Kidney tubule cell (primary cell): ENCODE data around the gene CCNL2.
A peak's percentile ranks its signal among the peaks of the same experiment; 100 is the strongest.
"Not testable (repeated sequence)": the region's sequence is repeated elsewhere in the genome, so short reads cannot be mapped to it uniquely, and the experiment has no call there.

Experiments used
- DNase-seq: peaks from one replicate; pipeline ENCODE4 v3.0.0-alpha.2; 2018; ENCODE audit warnings: low spot score

Gene CCNL2

DNA sequence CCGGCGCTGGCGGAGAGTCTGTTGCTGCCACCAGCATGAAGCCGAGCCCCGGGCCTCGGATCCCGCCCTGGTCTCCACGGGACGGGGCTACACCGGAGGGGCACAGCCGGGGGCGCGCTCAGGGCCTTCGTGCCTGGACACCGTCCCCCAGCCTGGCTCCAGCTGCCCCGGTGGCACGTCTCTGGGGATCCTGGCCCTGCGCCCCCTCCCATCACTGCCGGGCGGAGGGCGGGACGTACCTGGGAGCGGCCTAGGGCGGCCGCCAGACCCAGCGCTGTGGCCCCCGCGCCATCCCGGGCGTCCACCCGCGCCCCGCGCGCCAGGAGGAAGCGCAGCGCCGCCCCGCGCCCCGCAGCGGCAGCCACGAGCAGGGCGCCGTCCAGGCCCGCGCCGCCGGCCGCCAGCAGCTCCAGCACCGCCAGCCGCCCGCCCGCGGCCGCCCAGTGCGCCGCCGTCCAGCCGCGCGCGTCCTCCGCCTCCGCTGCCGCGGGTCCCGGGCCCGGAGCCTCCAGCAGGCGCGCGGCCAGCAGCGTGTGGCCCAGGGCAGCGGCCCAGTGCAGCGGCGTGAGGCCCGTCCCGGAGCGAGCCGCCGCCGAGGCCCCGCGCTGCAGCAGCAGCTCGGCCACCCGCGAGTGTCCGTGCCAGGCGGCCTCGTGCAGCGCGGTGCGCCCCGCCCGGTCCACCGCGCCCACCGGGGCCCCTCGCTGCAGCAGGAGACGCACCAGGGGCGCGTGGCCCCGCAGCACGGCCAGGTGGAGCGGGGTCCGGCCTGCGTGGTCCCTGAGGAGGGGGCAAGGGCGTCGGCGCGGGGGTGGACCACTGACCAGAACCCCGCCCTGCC lies 20.9 kb upstream of the CCNL2 start:
- no peak for DNase-seq

GRCh38 chr1:1419363-1419812 lies 20.3 kb upstream of the CCNL2 start:
- DNase-seq = no peak

- no peak for DNase-seq
Measured at GRCh38 chr1:1418464-1419362, 19.6 kb upstream of the CCNL2 start.

GRCh38 chr1:1417825-1418463 lies 18.8 kb upstream of the CCNL2 start:
- DNase-seq = not testable (repeated sequence)

- not testable (repeated sequence) for DNase-seq
Measured at GRCh38 chr1:1417396-1417795, 18.3 kb upstream of the CCNL2 start.

DNA sequence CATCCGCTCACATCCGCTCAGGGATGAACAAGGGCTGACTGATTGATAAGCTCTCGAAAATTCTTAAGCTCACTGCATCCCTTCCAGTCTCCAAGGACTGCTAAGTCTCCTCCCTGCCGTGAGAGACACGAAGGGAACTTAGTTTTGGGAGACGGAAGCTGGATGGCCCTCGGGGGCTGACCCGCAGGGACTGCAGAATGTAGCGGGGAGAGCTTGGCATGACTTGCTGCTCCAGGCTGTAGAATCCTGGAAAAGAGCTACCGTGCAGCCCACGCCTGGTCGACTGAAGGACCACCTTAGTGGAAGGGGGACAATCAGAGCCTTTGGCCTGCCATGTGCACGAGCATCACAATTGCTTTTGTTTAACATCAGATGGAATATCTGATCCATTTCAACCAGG lies 16.6 kb upstream of the CCNL2 start:
- no peak for DNase-seq

DNA sequence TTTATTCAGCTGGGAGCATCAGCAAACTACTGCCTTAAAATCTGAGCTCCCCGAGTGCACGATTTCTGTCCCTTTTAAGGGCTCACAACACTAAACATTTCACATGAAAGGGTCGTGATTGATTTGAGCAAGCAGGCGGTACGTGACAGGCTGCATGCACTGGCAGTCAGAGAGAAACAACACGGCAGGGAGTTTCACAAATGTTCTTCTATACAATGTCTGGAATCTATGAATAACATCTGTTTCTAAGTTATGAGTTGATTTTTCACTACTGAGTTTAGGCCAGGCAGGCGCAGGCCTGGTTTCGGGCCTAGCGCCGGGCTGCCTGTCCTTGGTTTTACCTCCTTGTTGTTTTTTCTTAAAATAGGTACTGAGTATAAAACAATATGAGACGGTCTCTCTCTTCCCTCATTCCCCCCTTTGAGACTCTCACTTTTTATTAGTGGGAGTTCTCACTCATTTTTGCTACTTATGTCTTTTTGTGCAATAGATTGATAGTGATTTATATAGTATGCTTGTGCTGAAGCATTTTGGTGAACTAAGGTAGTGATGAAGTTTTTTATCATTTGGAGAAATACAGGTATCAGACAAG lies 13.3 kb upstream of the CCNL2 start:
- not testable (repeated sequence) for DNase-seq

DNA sequence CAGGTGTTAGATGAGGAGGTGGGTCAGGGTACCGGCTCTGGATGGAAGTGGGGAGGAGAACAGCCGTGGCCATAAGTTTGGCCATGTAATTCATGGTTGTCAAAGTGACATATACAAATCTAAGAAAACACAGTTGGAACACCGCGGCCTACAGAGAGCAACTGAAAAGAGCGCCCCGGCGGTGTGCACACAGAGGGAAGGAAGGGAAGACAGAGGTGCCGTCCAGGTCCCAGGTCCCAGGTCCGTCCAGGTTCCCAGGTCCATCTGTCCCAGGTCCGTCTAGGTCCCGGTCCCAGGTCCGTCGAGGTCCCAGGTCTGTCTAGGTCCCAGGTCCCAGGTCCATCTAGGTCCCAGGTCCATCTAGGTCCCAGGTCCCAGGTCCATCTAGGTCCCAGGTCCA lies 12.5 kb upstream of the CCNL2 start:
- DNase-seq = no peak

GRCh38 chr1:1410238-1410637 lies 11.1 kb upstream of the CCNL2 start:
- not testable (repeated sequence) for DNase-seq

DNA sequence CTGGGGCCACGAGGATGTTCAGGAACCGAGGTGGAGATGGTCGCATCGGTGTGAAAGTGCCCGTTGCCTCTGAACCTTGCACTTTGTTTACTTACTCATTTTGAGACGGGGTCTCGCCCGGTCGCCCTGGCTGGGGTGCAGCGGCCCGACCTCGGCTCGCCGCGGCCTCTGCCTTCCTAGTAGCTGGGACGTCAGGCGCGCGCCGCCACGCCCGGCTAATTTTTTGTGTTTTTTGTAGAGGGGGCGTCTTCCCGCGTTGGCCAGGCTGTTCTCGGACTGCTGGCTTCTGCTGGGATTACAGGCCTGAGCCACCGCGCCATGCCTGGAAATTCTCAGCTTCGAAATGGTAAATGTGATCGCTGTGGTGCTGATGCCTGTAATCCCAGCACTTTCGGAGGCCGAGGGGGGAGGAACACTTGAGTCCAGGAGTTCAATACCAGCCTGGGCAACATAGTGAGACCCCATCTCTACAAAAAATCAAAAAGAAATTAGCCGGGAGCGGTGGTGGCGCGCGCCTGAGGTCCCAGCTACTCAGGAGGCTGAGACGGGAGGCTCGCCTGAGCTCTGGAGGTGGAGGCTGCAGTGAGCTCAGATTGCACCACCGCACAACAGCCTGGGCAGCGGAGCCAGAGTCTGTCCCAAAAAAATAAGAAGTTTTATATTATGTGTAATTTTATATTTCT lies 8.6 kb upstream of the CCNL2 start:
- DNase-seq = peak; percentile 45

DNA sequence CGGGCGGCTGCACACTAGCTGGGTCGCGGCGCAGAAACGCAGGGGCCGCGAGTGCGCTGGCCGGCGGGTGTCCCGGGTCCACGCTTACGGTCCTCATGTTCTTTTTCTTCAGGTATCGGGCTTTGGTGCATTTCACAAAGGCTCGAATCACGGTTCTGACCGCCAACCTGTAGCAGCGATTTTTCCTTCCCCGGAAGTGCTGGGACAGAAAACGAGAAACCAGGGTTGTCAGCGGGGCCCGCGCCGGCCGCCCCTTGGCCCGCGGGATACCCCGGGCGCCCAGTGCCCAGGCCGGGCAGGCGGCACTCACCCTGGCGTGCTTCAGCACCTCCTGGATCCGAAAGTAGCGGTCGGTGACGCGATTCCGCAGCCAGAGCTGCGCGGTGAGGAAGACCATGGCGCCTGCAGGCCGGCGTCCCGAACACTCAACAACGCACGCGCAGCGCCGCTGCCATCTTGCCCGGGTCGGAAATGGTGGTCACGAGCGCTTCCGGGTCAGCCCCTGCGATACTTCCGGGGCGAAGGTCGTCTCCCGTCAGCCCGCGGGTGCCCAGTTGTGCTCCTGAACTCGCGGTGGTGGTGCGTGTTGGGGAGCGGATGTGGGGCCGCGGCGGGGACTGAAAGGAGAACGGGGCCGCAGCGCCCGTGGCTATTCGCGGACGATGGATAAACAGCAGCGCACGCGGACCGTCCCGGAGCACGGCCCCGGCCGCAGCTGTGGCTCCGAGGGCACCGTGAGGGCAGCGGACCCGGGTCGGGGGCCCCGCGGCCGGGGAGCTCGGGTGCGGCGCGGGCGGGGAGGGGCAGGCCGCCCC lies 7.9 kb upstream of the CCNL2 start, which contains the start of gene MRPL20:
TSS of gene MRPL20 (minus strand) at position 473 of the 815 bp plus-strand sequence. CDS start at position 397, 76 bp downstream.
- DNase-seq = peak; percentile 92

GRCh38 chr1:1406101-1406820 lies 7.1 kb upstream of the CCNL2 start:
- DNase-seq = no peak

DNA sequence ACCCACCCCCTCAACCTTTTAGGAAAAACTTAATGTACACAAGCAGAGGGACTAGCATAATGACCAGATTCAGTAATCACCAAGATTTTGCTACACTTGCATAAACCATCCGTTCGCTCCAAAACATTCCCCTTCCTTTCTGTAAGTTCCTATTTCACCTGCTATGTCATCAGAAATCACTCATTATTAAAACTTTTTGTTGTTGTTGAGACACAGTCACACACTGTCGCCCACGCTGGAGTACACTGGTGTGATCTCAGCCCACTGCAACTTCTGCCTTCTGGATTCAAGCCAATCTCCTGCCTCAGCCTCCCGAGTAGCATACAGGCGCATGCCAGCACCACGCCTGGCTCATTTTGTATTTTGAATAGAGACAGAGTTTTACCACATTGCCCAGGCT lies 4.5 kb upstream of the CCNL2 start:
- no peak for DNase-seq

DNA sequence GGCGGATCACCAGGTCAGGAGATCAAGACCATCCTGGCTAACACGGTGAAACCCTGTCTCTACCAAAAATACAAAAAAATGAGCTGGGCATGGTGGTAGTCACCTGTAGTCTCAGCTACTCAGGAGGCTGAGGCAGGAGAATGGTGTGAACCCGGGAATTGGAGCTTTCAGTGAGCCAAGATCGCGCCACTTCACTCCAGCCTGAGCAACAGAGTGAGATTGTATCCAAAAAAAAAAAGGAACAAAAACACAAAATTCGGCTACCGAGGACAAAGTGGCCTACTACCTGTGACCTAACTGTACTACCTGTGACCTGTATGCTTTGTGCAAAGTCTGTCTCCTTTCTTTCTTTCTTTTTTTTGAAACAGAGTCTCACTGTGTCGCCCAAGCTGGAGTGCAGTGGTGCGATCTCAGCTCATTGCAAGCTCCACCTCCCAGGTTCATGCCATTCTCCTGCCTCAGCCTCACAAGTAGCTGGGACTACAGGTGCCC lies 3.8 kb upstream of the CCNL2 start:
- DNase-seq = not testable (repeated sequence)

GRCh38 chr1:1402072-1402900 lies 3.2 kb upstream of the CCNL2 start:
- peak; percentile 77 for DNase-seq

DNA sequence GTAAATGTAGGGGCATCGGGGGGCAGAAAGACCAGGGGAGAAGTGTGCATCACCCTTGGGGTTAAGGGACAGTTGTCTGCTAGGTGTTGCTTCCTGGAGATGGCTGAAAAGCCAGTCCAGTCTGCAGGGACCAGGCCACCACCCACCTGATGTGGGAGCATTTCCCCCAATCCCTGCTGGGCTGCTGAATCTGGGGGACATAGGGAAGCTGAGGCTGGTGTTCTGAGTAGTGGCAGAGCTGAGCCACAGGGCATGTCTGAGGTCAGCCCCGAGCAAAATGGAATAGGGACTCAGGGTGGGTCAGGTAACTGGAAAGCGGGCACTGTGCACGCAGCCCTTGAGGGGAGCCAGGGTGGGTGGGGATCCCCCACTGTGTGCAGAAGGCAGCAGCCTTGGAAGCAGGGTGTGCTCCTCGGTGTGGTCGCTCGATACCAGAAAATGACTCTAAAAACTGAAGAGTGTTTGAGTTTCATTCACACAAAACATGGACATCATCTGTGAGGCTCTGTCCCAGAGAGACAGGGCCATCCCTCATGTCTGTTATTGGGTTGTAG lies 2.4 kb upstream of the CCNL2 start:
- DNase-seq = no peak

DNA sequence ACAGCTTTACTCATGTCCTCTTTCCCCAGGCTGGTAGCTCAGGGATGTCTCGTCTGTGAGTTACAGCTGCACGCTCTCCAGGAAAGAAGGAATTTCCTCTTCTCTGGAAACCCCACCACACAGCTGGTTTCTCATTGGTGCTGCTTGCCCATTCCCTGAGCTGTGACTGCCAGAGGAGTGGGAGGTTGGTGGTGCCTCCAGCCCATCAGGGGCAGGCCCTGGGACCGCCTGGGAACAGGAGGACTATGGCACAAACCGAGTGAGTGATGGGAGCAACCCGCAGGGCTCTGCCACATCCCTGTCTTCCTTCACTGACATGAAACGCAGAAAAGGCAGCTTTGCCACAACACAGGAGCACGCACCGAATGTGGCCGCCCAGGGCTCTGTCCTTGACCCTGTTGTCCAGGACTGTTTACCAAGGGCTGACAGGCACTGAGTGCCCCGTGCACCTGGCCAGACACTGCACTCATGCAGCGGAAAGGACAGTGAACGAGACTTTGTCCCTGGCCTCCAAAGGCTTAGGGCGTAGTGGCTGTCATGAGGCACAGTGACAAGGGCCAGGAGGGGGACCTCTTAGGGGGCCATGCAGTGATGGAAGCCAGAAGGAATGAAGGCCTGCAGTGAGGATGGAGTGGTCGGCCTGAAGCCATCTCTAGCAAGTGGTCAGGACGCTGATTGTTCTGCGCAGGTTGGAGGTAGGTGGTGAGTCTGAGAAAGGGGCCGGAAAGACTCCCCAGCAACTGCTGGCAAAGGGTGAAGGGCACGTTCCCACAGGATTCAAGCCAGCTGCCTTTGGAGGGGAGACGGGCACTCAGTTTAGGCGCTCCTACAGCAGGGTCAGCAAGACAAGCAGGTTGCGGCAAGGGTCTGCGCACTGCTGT lies 1.7 kb upstream of the CCNL2 start:
- DNase-seq = peak; percentile 37
